Skeletal muscle tissue (tissue), 4 donors: ENCODE measurements around the gene MEGF8. TPM values are rescaled to one million over a fixed set of nuclear protein-coding genes. Genes with fewer than 3 reads are reported as not detected.

Experiments
- H3K27ac ChIP-seq: one replicate; pipeline ENCODE4 v1.7.0; 2013; ENCODE audit warnings: mild to moderate bottlenecking, low read depth, low read length, inconsistent platforms
- H3K27me3 ChIP-seq, 3 donors: one replicate each; pipeline ENCODE4 v1.7.0; 2013; ENCODE audit warnings: low read length in 3 of 3; ENCODE audit not compliant: control insufficient read depth in 3 of 3, insufficient read depth in 3 of 3
- H3K36me3 ChIP-seq, 3 donors: one replicate each; pipeline ENCODE4 v1.7.0; 2013; ENCODE audit warnings: low read length in 3 of 3; ENCODE audit not compliant: control insufficient read depth in 3 of 3, insufficient read depth in 3 of 3
- H3K4me1 ChIP-seq, 3 donors: one replicate each; pipeline ENCODE4 v1.7.0; 2013; ENCODE audit warnings: low read length in 3 of 3, mild to moderate bottlenecking in 3 of 3; ENCODE audit not compliant: control insufficient read depth in 3 of 3, insufficient read depth in 3 of 3
- H3K4me3 ChIP-seq, 3 donors: one replicate each; pipeline ENCODE4 v1.7.0; 2013; ENCODE audit warnings: low read length in 3 of 3
- H3K9ac ChIP-seq, 3 donors: one replicate each; pipeline ENCODE4 v1.7.0; 2013; ENCODE audit warnings: low read length in 3 of 3, mild to moderate bottlenecking in 3 of 3, moderate library complexity in 2 of 3, low read depth in 1 of 3
- H3K9me3 ChIP-seq, 3 donors: one replicate each; pipeline ENCODE4 v1.7.0; 2013; ENCODE audit warnings: low read length in 3 of 3; ENCODE audit not compliant: control insufficient read depth in 3 of 3
- total RNA-seq: library from RNA; depleted of rRNA; stranded (reverse); fragments of >200 nt; gene quantifications from one replicate; pipeline ENCODE4 v1.2.3, GENCODE V29; 2014
- donor health status: Osteomylitis.

The MEGF8 gene
- total RNA-seq, 1 donor from 2014 or later: 17.2 TPM

GRCh38 chr19:42374826-42375376, 49.5 kb downstream of the MEGF8 start:
- H3K9me3 ChIP-seq: no peaks in the 10 kb centered on the region
- H3K4me1 ChIP-seq: no peaks in the 10 kb centered on the region
- H3K36me3 ChIP-seq: peaks cover 13 to 17% (median 16%) of the 10 kb centered on the region in 3 donors
- H3K4me3 ChIP-seq: no peak overlapping the region
- no peaks in the 10 kb centered on the region for H3K27me3 ChIP-seq
- no peak overlapping the region for H3K9ac ChIP-seq
- H3K27ac ChIP-seq: no peak overlapping the region

GRCh38 chr19:42375415-42376176, 50.2 kb downstream of the MEGF8 start:
- Histone ChIP-seq H3K9ac (no peak overlapping the region), H3K4me1 (no peaks in the 10 kb centered on the region), H3K27me3 (peaks cover 0 to 6% (median 3%) of the 10 kb centered on the region in 3 donors), H3K36me3 (peaks cover 13 to 17% (median 16%) of the 10 kb centered on the region in 3 donors), H3K4me3 (no peak overlapping the region), H3K27ac (no peak overlapping the region), H3K9me3 (no peaks in the 10 kb centered on the region)

- H3K9me3 ChIP-seq: no peaks in the 10 kb centered on the region
- no peaks in the 10 kb centered on the region for H3K4me1 ChIP-seq
- H3K36me3 ChIP-seq: peaks cover 11 to 15% (median 13%) of the 10 kb centered on the region in 3 donors
- no peak overlapping the region for H3K9ac ChIP-seq
- H3K27ac ChIP-seq: no peak overlapping the region
- no peak overlapping the region for H3K4me3 ChIP-seq
- peaks cover 0 to 7% (median 5%) of the 10 kb centered on the region in 3 donors for H3K27me3 ChIP-seq
Observed at GRCh38 chr19:42376177-42376555, 50.7 kb downstream of the MEGF8 start.

- H3K27me3 ChIP-seq: peaks cover 12 to 25% (median 21%) of the 10 kb centered on the region in 3 donors
- no peak overlapping the region for H3K27ac ChIP-seq
- no peak overlapping the region for H3K4me3 ChIP-seq
- peaks cover 8 to 11% (median 9%) of the 10 kb centered on the region in 3 donors for H3K36me3 ChIP-seq
- H3K4me1 ChIP-seq: no peaks in the 10 kb centered on the region
- H3K9me3 ChIP-seq: no peaks in the 10 kb centered on the region
- H3K9ac ChIP-seq: no peak overlapping the region
Observed at GRCh38 chr19:42378225-42379215, 53.1 kb downstream of the MEGF8 start.

GRCh38 chr19:42380155-42380554, 54.7 kb downstream of the MEGF8 start:
- peaks cover 12 to 25% (median 21%) of the 10 kb centered on the region in 3 donors for H3K27me3 ChIP-seq
- no peak overlapping the region for H3K27ac ChIP-seq
- H3K9ac ChIP-seq: no peak overlapping the region
- no peaks in the 10 kb centered on the region for H3K9me3 ChIP-seq
- H3K36me3 ChIP-seq: peaks cover 0 to 7% (median 3%) of the 10 kb centered on the region in 3 donors
- H3K4me3 ChIP-seq: no peak overlapping the region
- no peaks in the 10 kb centered on the region for H3K4me1 ChIP-seq

- no peak overlapping the region for H3K27ac ChIP-seq
Observed at GRCh38 chr19:42386974-42387707, 61.7 kb downstream of the MEGF8 start.

GRCh38 chr19:42388851-42389489, 63.5 kb downstream of the MEGF8 start:
- Histone ChIP-seq H3K4me3 (no peak overlapping the region), H3K9me3 (no peaks in the 10 kb centered on the region), H3K9ac (no peak overlapping the region), H3K36me3 (no peaks in the 10 kb centered on the region), H3K27me3 (peaks cover 24 to 35% (median 34%) of the 10 kb centered on the region in 3 donors), H3K4me1 (peaks cover 0 to 4% (median 3%) of the 10 kb centered on the region in 3 donors), H3K27ac (no peak overlapping the region)

More at GRCh38 chr19:42386974-42387707, 61.7 kb downstream of the MEGF8 start:
- Histone ChIP-seq H3K27me3 (peaks cover 31 to 44% (median 43%) of the 10 kb centered on the region in 3 donors), H3K36me3 (no peaks in the 10 kb centered on the region), H3K4me3 (peak overlapping the region in 2 of 3 donors; percentile 35 to 42), H3K9ac (peak overlapping the region in 1 of 3 donors; percentile 40), H3K9me3 (no peaks in the 10 kb centered on the region), H3K4me1 (peaks cover 0 to 4% (median 3%) of the 10 kb centered on the region in 3 donors)

- H3K27me3 ChIP-seq: peaks cover 24 to 35% (median 34%) of the 10 kb centered on the region in 3 donors
- H3K4me3 ChIP-seq: no peak within 1 kb of the TSS
- H3K36me3 ChIP-seq: no peaks in the 10 kb centered on the region
- H3K9ac ChIP-seq: no peak within 1 kb of the TSS
- no peaks in the 10 kb centered on the region for H3K9me3 ChIP-seq
- peaks cover 0 to 4% (median 3%) of the 10 kb centered on the region in 3 donors for H3K4me1 ChIP-seq
- no peak within 1 kb of the TSS for H3K27ac ChIP-seq
Observed at GRCh38 chr19:42389899-42390298, 64.5 kb downstream of the MEGF8 start, which contains the start of gene CNFN. CNFN (minus strand) TSS chr19:42390297; CDS start chr19:42389037, 1,260 bp downstream.

GRCh38 chr19:42392165-42392564, 66.7 kb downstream of the MEGF8 start:
- Histone ChIP-seq H3K9ac (no peak overlapping the region), H3K36me3 (no peaks in the 10 kb centered on the region), H3K9me3 (no peaks in the 10 kb centered on the region), H3K27ac (no peak overlapping the region), H3K4me1 (peaks cover 7 to 10% (median 10%) of the 10 kb centered on the region in 3 donors), H3K4me3 (no peak overlapping the region), H3K27me3 (peaks cover 17 to 30% (median 24%) of the 10 kb centered on the region in 3 donors)
